Measurements from ENCODE around the gene OAT.

OAT gene

GRCh38 chr10:124401633-124402032 lies 17.1 kb downstream of the OAT start:
- H3K36me3 ChIP-seq, result peaks cover 82 to 99% (median 96%) of the 10 kb centered on the region in 3 donors
- H3K27ac ChIP-seq, result no peak overlapping the region
- no peaks in the 10 kb centered on the region for H3K9me3 ChIP-seq
- TF ChIP-seq CTCF (IDR thresholded peaks at IDR 0.05), result no peak
- no peak overlapping the region for H3K4me3 ChIP-seq
- intact Hi-C loops (cut with DNase I; ENCODE audit: low total_unique reads), result no loop called here
- no peak for DNase-seq
- H3K4me1 ChIP-seq, result no peaks in the 10 kb centered on the region
- H3K27me3 ChIP-seq, result no peaks in the 10 kb centered on the region

- Histone ChIP-seq H3K36me3 (peaks cover 18 to 36% (median 34%) of the 10 kb centered on the region in 3 donors), H3K4me1 (peaks cover 0 to 1% (median under 1%) of the 10 kb centered on the region in 4 donors), H3K4me3 (no peak overlapping the region), H3K27ac (no peak overlapping the region), H3K9me3 (no peaks in the 10 kb centered on the region), H3K27me3 (no peaks in the 10 kb centered on the region)
- TF ChIP-seq CTCF (IDR thresholded peaks at IDR 0.05), result no peak
- intact Hi-C loops (cut with DNase I; ENCODE audit: low total_unique reads), result no loop called here
- DNase-seq, result no peak
Observed at GRCh38 chr10:124394583-124394982, 24.1 kb downstream of the OAT start.

GRCh38 chr10:124392626-124393342 lies 25.9 kb downstream of the OAT start:
- Histone ChIP-seq H3K36me3 (peaks cover 4 to 18% (median 17%) of the 10 kb centered on the region in 3 donors), H3K9me3 (no peaks in the 10 kb centered on the region), H3K27ac (no peak overlapping the region), H3K27me3 (no peaks in the 10 kb centered on the region), H3K4me1 (peaks cover 0 to 12% (median 10%) of the 10 kb centered on the region in 4 donors), H3K4me3 (no peak overlapping the region)
- no peak for TF ChIP-seq CTCF (IDR thresholded peaks at IDR 0.05)
- DNase-seq, result no peak
- intact Hi-C loops (cut with DNase I; ENCODE audit: low total_unique reads), result no loop called here

- no peak for DNase-seq
- no peak overlapping the region for H3K27ac ChIP-seq
- H3K27me3 ChIP-seq, result no peaks in the 10 kb centered on the region
- H3K9me3 ChIP-seq, result no peaks in the 10 kb centered on the region
- no peak for TF ChIP-seq CTCF (IDR thresholded peaks at IDR 0.05)
- no peak overlapping the region for H3K4me3 ChIP-seq
- H3K36me3 ChIP-seq, result no peaks in the 10 kb centered on the region
- intact Hi-C loops (cut with DNase I; ENCODE audit: low total_unique reads), result loop anchor here (2.0 kb wide), 1 partner anchor 396 kb away; no protein-coding TSS in a partner anchor
- peaks cover 0 to 12% (median 10%) of the 10 kb centered on the region in 4 donors for H3K4me1 ChIP-seq
Observed at GRCh38 chr10:124390471-124391187, 28.1 kb downstream of the OAT start.

- Histone ChIP-seq H3K4me3 (peak overlapping the region; percentile 45 to 51), H3K9me3 (no peaks in the 10 kb centered on the region), H3K27me3 (no peaks in the 10 kb centered on the region), H3K36me3 (no peaks in the 10 kb centered on the region), H3K4me1 (peaks cover 0 to 15% (median 12%) of the 10 kb centered on the region in 4 donors), H3K27ac (no peak overlapping the region)
- no peak for TF ChIP-seq CTCF (IDR thresholded peaks at IDR 0.05)
- peak in 1 of 2 donors; percentile 13 for DNase-seq
- intact Hi-C loops (cut with DNase I; ENCODE audit: low total_unique reads), result loop anchor here (2.0 to 10.0 kb wide), 2 partner anchors 365 to 395 kb away; no protein-coding TSS in a partner anchor
Observed at GRCh38 chr10:124389613-124390361, 28.9 kb downstream of the OAT start.

All from tibial artery (tissue), 4 donors.